ENCODE data around the gene MOGAT3. TPM values are rescaled to one million over a fixed set of nuclear protein-coding genes. Genes with fewer than 3 reads are reported as not detected.

Gene MOGAT3
- total and polyA plus RNA-seq, 4 donors, result not detected

DNA sequence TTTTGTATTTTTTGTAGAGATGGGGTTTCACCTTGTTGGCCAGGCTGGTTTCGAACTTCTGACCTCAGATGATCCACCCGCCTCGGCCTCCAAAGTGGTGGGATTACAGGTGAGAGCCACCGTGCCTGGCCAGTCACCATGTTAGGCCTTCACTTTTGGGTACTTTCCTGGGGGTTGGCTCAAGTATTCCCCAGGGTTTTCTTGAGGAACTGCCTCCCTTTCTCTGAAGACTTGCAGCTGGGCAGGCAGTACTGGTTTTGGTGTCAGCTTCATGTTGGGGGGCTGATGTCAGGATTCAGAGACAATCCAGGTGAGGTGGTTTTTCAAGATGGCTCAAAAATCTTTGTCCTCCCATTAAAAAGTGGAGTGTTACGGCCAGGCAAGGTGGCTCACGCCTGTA lies 24.8 kb upstream of the MOGAT3 start:
- Histone ChIP-seq H3K4me1 (ENCODE audit: control insufficient read depth in 5 of 5, insufficient read depth in 5 of 5, low read length in 5 of 5) (peaks cover 0 to 5% (median 2%) of the 10 kb centered on the region in 5 donors), H3K9me3 (ENCODE audit: control insufficient read depth in 4 of 4, insufficient read depth in 3 of 4, low read length in 3 of 4) (no peaks in the 10 kb centered on the region), H3K27ac (ENCODE audit: low read depth in 1 of 2, low read length in 1 of 2) (no peak overlapping the region), H3K4me3 (no peak overlapping the region), H3K9ac (ENCODE audit: insufficient read depth in 1 of 2, low read length in 2 of 2) (no peak overlapping the region), H3K36me3 (ENCODE audit: control insufficient read depth in 4 of 4, insufficient read depth in 4 of 4, low read length in 4 of 4) (peaks cover 4 to 47% (median 16%) of the 10 kb centered on the region in 4 donors), H3K27me3 (ENCODE audit: control insufficient read depth in 3 of 3, insufficient read depth in 3 of 3, low read length in 2 of 3) (no peaks in the 10 kb centered on the region)
- DNase-seq, result no peak
- WGBS, 2 donors, result 96 to 97% methylated on average over 6 of the region's 6 CpGs
- ATAC-seq (ENCODE audit: insufficient read depth, low FRiP score), result no peak
- TF ChIP-seq, protein P1, sequence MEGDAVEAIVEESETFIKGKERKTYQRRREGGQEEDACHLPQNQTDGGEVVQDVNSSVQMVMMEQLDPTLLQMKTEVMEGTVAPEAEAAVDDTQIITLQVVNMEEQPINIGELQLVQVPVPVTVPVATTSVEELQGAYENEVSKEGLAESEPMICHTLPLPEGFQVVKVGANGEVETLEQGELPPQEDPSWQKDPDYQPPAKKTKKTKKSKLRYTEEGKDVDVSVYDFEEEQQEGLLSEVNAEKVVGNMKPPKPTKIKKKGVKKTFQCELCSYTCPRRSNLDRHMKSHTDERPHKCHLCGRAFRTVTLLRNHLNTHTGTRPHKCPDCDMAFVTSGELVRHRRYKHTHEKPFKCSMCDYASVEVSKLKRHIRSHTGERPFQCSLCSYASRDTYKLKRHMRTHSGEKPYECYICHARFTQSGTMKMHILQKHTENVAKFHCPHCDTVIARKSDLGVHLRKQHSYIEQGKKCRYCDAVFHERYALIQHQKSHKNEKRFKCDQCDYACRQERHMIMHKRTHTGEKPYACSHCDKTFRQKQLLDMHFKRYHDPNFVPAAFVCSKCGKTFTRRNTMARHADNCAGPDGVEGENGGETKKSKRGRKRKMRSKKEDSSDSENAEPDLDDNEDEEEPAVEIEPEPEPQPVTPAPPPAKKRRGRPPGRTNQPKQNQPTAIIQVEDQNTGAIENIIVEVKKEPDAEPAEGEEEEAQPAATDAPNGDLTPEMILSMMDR (IDR thresholded peaks at IDR 0.05; ENCODE audit: control extremely low read depth, extremely low read depth), result no peak

DNA sequence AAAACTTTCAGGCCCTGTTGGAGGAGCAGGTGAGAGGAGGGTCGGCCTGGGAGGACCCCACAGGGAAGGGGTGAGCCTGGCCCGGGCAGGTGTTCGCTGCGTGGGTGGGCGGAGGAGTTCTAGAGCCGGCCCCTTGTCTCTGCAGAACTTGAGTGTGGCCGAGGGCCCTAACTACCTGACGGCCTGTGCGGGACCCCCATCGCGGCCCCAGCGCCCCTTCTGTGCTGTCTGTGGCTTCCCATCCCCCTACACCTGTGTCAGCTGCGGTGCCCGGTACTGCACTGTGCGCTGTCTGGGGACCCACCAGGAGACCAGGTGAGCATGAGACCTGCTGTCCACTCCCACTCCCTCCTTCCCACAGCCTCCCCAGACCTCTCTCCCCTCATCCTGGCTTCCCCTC lies 22.7 kb upstream of the MOGAT3 start:
- WGBS, 2 donors, result 94 to 97% methylated on average over 15 of the region's 15 CpGs
- Histone ChIP-seq H3K27ac (ENCODE audit: low read depth in 1 of 2, low read length in 1 of 2) (no peak overlapping the region), H3K9ac (ENCODE audit: insufficient read depth in 1 of 2, low read length in 2 of 2) (no peak overlapping the region), H3K36me3 (ENCODE audit: control insufficient read depth in 4 of 4, insufficient read depth in 4 of 4, low read length in 4 of 4) (peaks cover 0 to 44% (median 16%) of the 10 kb centered on the region in 4 donors), H3K27me3 (ENCODE audit: control insufficient read depth in 3 of 3, insufficient read depth in 3 of 3, low read length in 2 of 3) (no peaks in the 10 kb centered on the region), H3K4me3 (no peak overlapping the region), H3K4me1 (ENCODE audit: control insufficient read depth in 5 of 5, insufficient read depth in 5 of 5, low read length in 5 of 5) (peaks cover 0 to 7% (median 4%) of the 10 kb centered on the region in 5 donors), H3K9me3 (ENCODE audit: control insufficient read depth in 4 of 4, insufficient read depth in 3 of 4, low read length in 3 of 4) (no peaks in the 10 kb centered on the region)
- DNase-seq, result no peak
- ATAC-seq (ENCODE audit: insufficient read depth, low FRiP score), result no peak
- TF ChIP-seq, protein P1 (IDR thresholded peaks at IDR 0.05; ENCODE audit: control extremely low read depth, extremely low read depth), result no peak

DNA sequence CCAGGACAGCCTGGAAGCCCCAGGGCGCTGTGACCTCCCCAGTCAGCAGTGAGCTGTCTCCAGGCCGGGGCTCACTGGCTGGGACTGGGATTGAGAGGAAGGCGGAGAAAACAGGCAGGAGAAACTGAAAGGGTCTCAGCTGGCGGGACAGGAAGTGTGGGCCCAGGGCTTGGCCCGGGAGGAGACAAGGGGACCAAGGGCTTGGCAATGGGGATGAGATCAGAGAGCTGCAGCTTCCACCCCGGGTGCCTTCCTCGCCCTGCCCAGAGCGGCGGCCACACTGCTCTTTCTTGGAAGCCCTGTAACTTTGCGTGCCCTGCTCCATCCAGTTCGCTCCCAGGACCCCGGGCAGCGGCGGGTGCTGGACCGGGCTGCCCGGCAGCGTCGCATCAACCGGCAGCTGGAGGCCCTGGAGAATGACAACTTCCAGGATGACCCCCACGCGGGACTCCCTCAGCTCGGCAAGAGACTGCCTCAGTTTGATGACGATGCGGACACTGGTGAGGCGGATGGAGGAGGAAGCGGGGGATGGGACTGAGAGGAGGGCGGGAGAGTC lies 21.5 kb upstream of the MOGAT3 start:
- DNase-seq, result no peak
- Histone ChIP-seq H3K27me3 (ENCODE audit: control insufficient read depth in 3 of 3, insufficient read depth in 3 of 3, low read length in 2 of 3) (no peaks in the 10 kb centered on the region), H3K4me1 (ENCODE audit: control insufficient read depth in 5 of 5, insufficient read depth in 5 of 5, low read length in 5 of 5) (peaks cover 0 to 10% (median 4%) of the 10 kb centered on the region in 5 donors), H3K4me3 (no peak overlapping the region), H3K36me3 (ENCODE audit: control insufficient read depth in 4 of 4, insufficient read depth in 4 of 4, low read length in 4 of 4) (peaks cover 0 to 40% (median 16%) of the 10 kb centered on the region in 4 donors), H3K9ac (ENCODE audit: insufficient read depth in 1 of 2, low read length in 2 of 2) (no peak overlapping the region), H3K27ac (ENCODE audit: low read depth in 1 of 2, low read length in 1 of 2) (no peak overlapping the region), H3K9me3 (ENCODE audit: control insufficient read depth in 4 of 4, insufficient read depth in 3 of 4, low read length in 3 of 4) (no peaks in the 10 kb centered on the region)
- 93 to 95% methylated on average over 27 of the region's 27 CpGs for WGBS, 2 donors
- no peak for ATAC-seq (ENCODE audit: insufficient read depth, low FRiP score)
- TF ChIP-seq, protein P1 (IDR thresholded peaks at IDR 0.05; ENCODE audit: control extremely low read depth, extremely low read depth), result no peak

DNA sequence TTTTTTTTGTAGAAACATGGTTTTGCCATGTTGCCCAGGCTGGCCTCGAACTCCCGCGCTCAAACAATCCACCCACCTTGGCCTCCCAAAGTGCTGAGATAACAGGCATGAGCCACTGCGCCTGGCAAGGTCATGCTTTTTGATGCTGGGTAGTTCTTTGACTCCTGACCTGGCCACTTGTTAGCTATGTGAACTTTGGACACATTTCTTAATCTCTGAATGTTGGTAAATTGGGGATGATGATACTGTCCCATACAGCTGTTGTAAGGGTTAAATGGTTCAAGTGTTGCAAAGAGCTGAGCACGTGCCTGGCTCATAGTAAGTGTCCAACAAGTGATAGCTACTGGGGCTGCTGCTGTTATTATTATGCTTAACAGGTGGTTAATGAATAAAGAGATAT lies 19.5 kb upstream of the MOGAT3 start:
- H3K4me3 ChIP-seq, result no peak overlapping the region

More for the DNA sequence above, 19.5 kb upstream of the MOGAT3 start:
- WGBS, 2 donors, result 84 to 91% methylated on average over 5 of the region's 5 CpGs
- Histone ChIP-seq H3K36me3 (ENCODE audit: control insufficient read depth in 4 of 4, insufficient read depth in 4 of 4, low read length in 4 of 4) (peaks cover 0 to 36% (median 16%) of the 10 kb centered on the region in 4 donors), H3K9ac (ENCODE audit: insufficient read depth in 1 of 2, low read length in 2 of 2) (no peak overlapping the region), H3K27ac (ENCODE audit: low read depth in 1 of 2, low read length in 1 of 2) (no peak overlapping the region), H3K9me3 (ENCODE audit: control insufficient read depth in 4 of 4, insufficient read depth in 3 of 4, low read length in 3 of 4) (no peaks in the 10 kb centered on the region), H3K4me1 (ENCODE audit: control insufficient read depth in 5 of 5, insufficient read depth in 5 of 5, low read length in 5 of 5) (peaks cover 0 to 18% (median 7%) of the 10 kb centered on the region in 5 donors), H3K27me3 (ENCODE audit: control insufficient read depth in 3 of 3, insufficient read depth in 3 of 3, low read length in 2 of 3) (no peaks in the 10 kb centered on the region)
- TF ChIP-seq, protein P1 (IDR thresholded peaks at IDR 0.05; ENCODE audit: control extremely low read depth, extremely low read depth), result no peak
- DNase-seq, result no peak
- ATAC-seq (ENCODE audit: insufficient read depth, low FRiP score), result no peak

Data from lung (tissue), 12 donors.